Measurements from ENCODE around the gene KMO. TPM values are rescaled to one million over a fixed set of nuclear protein-coding genes. Genes with fewer than 3 reads are reported as not detected.
A peak's percentile ranks its signal among the peaks of the same experiment; 100 is the strongest.

Gene KMO
- not detected for total RNA-seq

GRCh38 chr1:241532162-241532531 lies at the start of gene KMO:
Gene KMO, plus strand, starts transcription at chr1:241532378. Its CDS starts 67 bp downstream, at chr1:241532445.
- DNase-seq: no peak

DNA sequence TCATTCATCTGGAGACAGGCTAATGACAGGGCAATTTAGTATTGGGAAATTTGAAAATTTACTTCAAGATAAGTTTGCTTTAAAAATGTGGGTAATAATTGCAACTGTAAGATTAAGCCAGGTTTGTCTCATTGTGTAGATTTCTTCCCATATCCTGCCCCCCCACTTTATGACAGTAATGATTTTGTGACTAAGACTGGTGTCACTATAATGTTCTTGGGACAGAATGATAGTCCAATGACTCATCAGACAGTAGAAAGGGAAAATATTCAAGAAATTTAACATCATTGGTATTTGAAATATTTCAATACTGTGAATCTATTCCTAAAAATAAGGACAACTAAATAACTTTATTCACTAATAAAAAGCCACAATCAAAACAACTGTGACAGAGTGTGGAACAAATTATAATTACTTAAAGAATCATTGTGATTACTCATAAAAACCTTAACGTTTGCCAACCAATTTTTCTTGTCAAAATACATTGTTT lies 49.4 kb upstream of the KMO start:
- DNase-seq: no peak

DNA sequence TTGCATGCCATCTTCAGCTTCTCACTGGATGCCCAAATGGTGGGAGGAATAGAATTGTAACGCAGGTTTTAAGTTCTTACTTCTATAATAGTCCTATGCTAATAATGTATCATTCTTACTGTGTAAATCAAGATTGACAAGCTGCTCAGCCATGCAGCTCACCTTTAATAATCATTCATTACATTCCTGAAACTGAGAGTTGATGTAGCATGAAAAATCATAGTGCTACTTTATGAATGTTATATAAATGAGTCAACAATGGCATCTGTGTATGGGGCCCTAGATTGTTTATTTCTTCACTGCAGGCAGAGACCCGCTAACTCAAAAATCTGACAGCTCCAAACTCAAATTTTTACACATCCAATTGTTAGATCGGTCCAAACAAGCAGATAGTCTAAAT lies 47.0 kb upstream of the KMO start:
- DNase-seq: no peak

DNA sequence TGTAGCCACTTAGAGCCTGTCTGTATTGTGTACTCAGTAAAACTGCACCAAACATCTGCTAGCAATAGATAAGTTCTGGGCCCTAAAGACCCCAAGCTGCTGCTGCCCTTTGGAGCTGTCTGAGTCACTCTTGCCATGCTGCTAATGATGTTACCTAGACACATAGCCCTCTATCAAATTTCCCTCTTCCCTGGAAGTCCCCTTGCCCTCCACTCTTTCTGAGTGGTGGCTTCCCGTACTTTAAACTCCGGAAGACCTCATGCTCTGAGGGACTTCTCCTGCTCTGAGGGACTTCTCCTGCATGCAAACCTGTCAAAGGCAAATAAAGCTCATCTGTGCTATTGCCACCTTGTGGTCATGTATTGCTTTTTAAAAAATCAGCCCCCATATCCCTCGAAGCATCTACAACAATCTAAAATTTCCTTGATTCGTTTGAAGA lies 46.6 kb upstream of the KMO start:
- no peak for DNase-seq

DNA sequence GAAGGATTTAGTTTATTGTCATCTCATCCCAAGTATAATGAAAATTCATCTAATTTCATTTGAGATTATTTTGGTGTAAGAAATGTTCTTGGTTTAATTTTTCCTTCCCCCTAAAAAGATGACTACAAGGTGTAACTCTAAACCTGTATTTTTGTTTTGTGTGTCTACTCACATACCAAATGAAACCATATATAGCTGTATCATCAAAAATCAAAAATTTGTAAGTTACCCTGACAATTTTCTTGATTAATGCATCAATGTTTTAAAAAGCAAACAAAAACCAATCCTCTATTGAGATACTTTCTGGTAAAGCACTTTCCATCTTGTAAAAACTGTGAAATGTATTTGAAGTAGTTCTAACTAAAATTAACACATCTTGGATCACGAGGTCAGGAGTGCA lies 43.4 kb upstream of the KMO start:
- no peak for DNase-seq

DNA sequence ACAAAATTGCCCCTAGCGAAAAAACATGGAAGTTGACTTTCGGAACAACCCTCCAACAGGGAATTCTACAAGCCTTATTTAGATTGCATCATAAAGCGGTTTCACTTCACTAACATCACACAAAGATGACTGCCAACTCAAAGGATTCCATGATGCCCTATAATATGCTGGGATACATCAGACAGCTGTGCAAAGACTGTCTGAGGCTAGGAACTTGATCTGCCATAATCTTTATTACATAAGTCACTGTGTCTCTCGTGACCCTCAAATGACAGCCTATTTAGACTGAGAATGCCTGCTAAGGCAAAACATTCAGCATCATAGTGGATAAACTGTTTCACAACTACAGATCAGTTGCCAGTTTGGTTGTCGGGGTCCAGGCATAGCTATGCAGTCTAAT lies 36.4 kb upstream of the KMO start:
- no peak for DNase-seq

DNA sequence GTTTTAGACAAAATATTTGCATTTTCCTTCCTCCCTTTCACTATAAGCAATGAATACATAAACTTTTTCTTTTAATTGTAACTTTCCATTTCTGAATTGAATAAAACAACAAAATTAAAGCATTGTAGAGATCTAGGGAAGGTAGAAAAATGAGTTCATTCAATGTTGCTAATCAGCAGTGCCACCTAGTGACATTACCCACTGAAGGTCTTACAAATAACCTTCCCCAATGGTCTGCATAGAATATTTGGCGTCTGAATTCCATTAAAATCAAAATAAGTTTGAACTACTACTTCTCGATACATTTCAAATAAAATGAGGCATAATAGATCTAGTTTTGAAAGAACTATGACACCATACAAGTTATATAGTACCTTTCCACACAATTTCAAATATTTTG lies 32.3 kb upstream of the KMO start:
- DNase-seq: no peak

GRCh38 chr1:241503444-241503843 lies 28.7 kb upstream of the KMO start:
- no peak for DNase-seq

DNA sequence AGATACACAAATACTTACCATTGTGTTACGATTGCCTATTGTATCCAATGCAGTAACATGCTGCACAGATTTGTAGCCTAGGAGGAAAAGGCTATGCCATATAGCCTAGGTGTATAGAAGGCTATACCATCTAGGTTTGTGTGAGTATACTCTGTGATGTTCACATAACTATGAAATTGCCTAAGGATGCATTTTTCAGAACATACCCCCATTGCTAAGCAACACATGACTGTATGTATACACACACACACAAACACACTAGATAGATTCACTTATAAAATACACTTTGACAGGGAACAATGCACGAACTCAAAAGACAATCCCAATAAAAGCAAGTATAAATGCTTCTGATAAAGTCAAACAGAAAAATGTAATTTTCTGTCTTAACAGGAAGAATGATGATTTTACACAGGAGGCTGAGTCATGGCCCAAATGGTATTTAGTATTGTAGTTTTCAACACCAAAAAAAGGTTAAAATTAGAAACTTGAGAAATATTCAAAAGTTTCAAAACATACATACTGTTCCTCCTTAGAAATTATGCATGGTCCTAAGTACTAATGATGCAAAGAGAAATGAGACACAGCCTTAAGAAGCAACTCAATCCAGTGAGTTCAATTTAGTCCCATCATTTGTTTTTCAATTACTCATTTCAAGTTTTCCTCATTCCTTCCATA lies 24.9 kb upstream of the KMO start:
- no peak for DNase-seq

DNA sequence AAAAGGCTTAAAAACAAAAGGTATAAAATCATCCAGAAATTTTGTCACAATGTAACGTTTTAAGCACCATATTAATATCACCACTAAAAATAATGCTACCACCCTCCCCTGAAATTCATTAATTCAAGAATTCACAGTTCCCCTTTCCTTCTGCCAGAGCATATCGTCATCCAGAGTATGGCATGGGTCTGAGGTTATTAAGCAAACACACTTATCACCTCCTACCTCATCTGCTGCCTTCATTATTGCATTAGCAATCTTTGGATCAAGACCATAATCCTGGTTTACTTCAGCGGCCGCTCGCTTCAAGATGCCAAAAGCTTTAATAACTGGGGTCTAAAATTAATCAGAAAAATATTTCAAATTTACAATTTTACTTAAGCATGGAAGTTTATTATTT lies 18.8 kb upstream of the KMO start:
- no peak for DNase-seq

DNA sequence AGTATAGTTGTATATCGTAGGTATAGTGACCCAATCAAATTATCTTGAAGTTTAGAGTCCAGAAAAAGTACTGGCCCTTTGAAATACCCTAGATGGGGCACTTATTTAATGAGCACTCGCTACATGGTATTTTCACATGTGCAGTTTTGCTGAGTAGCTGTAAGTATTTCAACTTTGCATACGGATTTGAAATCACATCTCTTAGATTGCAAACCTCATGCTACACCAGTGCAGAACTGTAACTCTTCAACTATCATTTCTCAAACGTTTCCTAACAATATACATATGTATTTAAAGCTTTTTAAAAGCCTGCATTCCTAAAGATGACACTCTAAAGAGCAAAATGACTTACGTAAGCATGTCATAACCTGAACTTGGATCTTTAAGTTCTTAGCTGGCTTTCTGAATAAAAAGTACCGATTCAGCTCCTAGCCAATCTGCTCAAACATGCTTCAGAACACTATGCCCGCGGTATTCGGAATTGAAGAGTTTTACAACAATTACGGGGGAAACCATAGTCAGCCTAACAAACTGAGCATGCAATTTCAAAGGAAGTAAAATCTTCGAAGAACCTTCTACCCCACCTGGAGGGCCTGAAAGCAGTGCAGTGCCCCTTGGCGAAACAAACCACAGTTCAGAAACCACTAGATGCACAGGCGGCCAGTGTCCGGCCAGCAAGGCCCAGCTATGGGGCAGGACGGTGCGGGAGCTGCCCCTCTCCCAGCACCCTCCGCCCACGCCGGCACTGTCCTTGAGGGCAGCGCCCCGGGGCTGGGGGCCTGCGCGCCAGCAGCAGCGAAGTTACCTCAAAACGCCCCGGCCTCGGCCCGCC lies 13.5 kb upstream of the KMO start:
- DNase-seq: no peak

GRCh38 chr1:241519308-241520079 lies 12.7 kb upstream of the KMO start, which contains the start of gene FH:
Gene FH, minus strand, starts transcription at chr1:241519755. Its CDS starts 33 bp downstream, at chr1:241519722.
- peak; percentile 89 for DNase-seq

DNA sequence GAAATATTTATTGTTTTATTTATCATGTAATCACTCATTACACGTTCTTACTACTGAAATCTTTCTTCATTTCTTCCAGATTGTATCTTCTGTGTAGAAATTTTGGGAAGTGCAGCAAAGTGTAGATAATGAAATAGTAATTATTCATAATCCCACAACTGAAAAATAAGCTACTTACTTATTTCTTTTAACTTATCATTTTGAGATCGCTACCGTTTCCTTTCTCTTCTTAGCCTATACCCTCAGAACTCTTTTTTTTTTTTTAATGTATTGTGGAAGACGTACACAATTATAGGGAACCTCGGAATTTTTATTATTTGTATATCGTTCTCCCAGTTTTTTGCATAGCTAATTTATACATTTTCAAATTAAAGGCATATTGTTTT lies 12.1 kb upstream of the KMO start:
- DNase-seq: no peak

- no peak for DNase-seq
Measured at GRCh38 chr1:241521718-241522117, 10.5 kb upstream of the KMO start.

- no peak for DNase-seq
Measured at GRCh38 chr1:241525026-241525425, 7.2 kb upstream of the KMO start.

DNA sequence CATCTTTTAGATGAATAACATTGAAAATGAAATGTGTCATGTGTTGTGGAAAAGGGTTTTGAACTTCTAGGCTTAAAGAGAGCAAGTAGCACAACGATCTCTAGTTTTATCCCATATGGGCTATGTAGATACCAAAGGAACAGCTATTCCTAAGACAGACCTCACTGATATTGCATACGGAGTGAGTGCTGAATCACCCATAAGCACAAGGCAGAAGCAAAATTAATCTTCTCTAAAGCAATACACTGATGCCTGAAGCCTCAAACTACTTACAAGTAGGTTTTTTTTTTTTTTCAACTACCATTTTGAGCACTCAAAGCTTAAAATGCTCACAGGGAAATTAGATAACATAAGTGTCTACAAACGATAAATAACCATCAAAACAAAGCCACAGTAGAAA lies 5.0 kb upstream of the KMO start:
- DNase-seq: no peak

- DNase-seq: no peak
Measured at GRCh38 chr1:241531195-241532161, 700 bp upstream of the KMO start.

GRCh38 chr1:241532864-241533263 lies 686 bp downstream of the KMO start:
- no peak for DNase-seq

GRCh38 chr1:241533326-241534115 lies 1.3 kb downstream of the KMO start:
- DNase-seq: no peak

- DNase-seq: no peak
Measured at GRCh38 chr1:241536304-241536703, 4.1 kb downstream of the KMO start.

- no peak for DNase-seq
Measured at GRCh38 chr1:241536969-241537368, 4.8 kb downstream of the KMO start.

All from effector CD4-positive, alpha-beta T cell (primary cell).